K562 (cell line): ENCODE results near the gene BAZ2A. TPM values are rescaled to one million over a fixed set of nuclear protein-coding genes. Genes with fewer than 3 reads are reported as not detected.
A peak's percentile ranks its signal among the peaks of the same experiment; 100 is the strongest.

ENCODE experiments used
- RAD21 ChIP-seq, 2 experiments: fragments of 250-450 bp in 1 of 2; fragments of 450-650 bp in 1 of 2; sonication (Bioruptor Pico) in 1 of 2; formaldehyde crosslinking in 1 of 2; IDR thresholded peaks in 1 of 2; conservative IDR thresholded peaks in 1 of 2; 2 replicates each; pipeline versions ENCODE4 v1.4.0 to v1.8.0; 2020 to 2022; ENCODE audit warnings: mild to moderate bottlenecking in 2 of 2, moderate library complexity in 1 of 2
- REST ChIP-seq, 2 experiments: fragments of 450-650 bp; formaldehyde crosslinking in 1 of 2; IDR thresholded peaks; 2 replicates each; pipeline versions ENCODE4 v1.4.0 to v1.6.1; 2014 to 2020; ENCODE audit warnings: mild to moderate bottlenecking in 2 of 2, borderline replicate concordance in 1 of 2, low read depth in 1 of 2
- polyA plus RNA-seq, 8 experiments: library from polyadenylated mRNA; depleted of rRNA in 4 of 8; stranded (reverse) in 5 of 8; unstranded in 3 of 8; fragments of >200 nt; fragmentation: Nextera tagmentation in 2 of 8; fragmentation: Illumina TruSeq in 1 of 8; extraction: Ambion mirVana in 2 of 8; extraction: Trizol in 1 of 8; gene quantifications; 2 replicates each; pipeline versions ENCODE4 v1.2.1 to v1.2.3, GENCODE V29; 2011 to 2014; ENCODE audit warnings: inconsistent platforms in 1 of 8, missing spikeins in 1 of 8
- total RNA-seq, 7 experiments: library from RNA; depleted of rRNA in 6 of 7; stranded (reverse); fragments of >200 nt in 6 of 7; fragmentation: Illumina TruSeq in 2 of 7; extraction: Trizol in 2 of 7; gene quantifications; 2 replicates each; pipeline versions ENCODE4 v1.2.1 to v1.2.3, GENCODE V29; 2011 to 2021; ENCODE audit warnings: low replicate concordance in 1 of 7

BAZ2A gene
- total and polyA plus RNA-seq, 9 of the 15 experiments (the other 6 are each of a cell fraction or from before 2014, with no cell fraction given): 4.5 to 86.4 (median 26.2) TPM

- peak; percentile 21; the same call in 1 of the 2 replicates for TF ChIP-seq REST (IDR thresholded peaks at IDR 0.05; ENCODE audit: borderline replicate concordance)
- TF ChIP-seq REST (CRISPR knock-in tag; IDR thresholded peaks at IDR 0.05; ENCODE audit: low read depth): no peak
- TF ChIP-seq RAD21 (CRISPR knock-in tag; conservative IDR thresholded peaks at IDR 0.05 in 1 of 2, IDR thresholded peaks at IDR 0.05 in 1 of 2): peak in 1 of 2 experiments; percentile 47; a peak in 3 of 4 replicates
Observed at GRCh38 chr12:56601503-56601902, 28.6 kb downstream of the BAZ2A start (continued).
